DMS53 treated with DMSO at 0.1 percent for 48 hours (cell line): Measurements from ENCODE around the gene UBASH3A.

Experiments used
- DNase-seq: peaks from one replicate; lab custom pipeline; 2025; ENCODE audit not compliant: unreplicated experiment; lab: John Stamatoyannopoulos, UW

Gene UBASH3A

GRCh38 chr21:42374457-42374856, 29.2 kb upstream of the UBASH3A start:
- DNase-seq, result no peak

GRCh38 chr21:42374864-42375499, 28.7 kb upstream of the UBASH3A start:
- DNase-seq, result no peak

GRCh38 chr21:42375506-42375905, 28.2 kb upstream of the UBASH3A start:
- no peak for DNase-seq

- no peak for DNase-seq
Observed at GRCh38 chr21:42375966-42376337, 27.8 kb upstream of the UBASH3A start.

- no peak for DNase-seq
Observed at GRCh38 chr21:42376338-42376982, 27.2 kb upstream of the UBASH3A start.

- no peak for DNase-seq
Observed at GRCh38 chr21:42377211-42377950, 26.3 kb upstream of the UBASH3A start.

DNA sequence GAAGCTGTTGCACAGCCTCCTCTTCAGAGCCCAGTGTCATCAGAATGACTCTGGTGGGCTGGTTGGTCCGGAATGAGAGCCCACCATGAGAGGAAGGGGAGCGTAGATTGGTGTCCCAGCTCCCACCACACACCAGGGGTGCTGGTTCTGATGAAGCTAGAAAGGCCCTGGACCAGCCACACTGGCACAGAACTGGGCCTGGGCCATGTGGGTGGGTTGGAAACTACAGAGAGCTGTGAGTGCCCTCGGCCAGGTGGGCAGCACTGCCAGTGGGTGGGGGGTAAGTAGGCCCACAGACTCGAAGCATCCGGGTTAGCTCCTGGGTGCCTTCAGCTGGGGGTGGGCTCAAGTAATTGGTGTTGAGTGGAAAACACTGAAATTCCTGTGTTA, 25.8 kb upstream of the UBASH3A start:
- no peak for DNase-seq

- no peak for DNase-seq
Observed at GRCh38 chr21:42378418-42378817, 25.3 kb upstream of the UBASH3A start.

DNA sequence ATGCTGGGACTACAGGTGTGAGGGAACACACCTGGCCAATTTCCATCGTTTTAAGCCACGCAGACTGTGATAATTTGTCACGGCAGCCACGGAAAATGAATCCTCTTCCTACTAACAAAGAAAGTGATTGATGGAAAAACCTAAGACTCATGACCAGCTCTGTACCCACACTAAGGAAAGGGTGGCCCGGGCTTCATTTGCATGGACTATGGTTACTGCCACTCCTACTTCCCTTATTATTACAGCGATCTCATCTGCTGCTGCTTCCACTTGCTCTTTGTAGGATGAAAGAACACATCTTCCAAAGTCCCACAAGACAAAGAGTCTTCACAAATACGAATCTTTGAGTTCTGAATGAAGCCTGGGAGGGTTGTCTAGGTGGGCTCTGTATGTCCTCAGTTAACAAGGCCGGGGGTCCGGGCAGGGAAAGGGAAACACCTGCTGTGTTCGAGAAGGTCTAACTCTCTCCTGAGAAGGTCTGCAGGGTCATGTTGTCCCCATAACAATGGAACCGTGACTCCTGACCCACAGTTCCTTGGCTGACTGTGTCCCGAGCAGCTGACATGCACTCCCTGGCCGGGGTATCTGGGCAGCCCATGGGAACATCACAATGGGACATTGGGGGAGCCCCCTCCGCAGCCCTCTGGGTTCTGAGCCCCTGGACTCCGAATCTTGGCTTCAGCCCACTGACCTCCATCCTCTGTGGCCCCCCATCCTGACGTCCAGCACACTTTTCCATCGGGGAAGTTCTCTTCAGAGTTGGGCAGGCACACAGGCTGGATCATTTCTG, 24.1 kb upstream of the UBASH3A start:
- no peak for DNase-seq

GRCh38 chr21:42381347-42381984, 22.2 kb upstream of the UBASH3A start:
- DNase-seq, result peak; percentile 63

- no peak for DNase-seq
Observed at GRCh38 chr21:42382915-42383314, 20.8 kb upstream of the UBASH3A start.

DNA sequence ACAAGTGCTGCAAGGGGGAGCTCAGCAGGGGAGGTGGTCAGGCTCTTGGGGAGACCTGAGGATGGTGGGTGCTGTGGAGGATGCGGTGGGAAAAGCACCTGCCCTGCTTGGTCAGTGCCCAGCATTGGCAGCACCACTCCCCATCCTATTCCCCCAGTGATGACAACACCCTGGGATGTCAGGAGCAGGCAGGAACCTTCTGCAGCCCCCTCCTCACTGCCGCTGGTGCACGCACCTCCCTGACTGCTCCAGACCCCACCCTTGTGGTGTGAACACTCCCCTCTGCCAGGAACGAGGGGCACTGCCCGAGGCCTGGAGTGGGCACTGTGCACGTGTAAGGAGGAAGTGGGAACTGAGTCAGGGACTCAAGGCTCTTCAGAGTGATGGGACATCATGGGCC, 20.4 kb upstream of the UBASH3A start:
- no peak for DNase-seq

GRCh38 chr21:42384156-42384945, 19.4 kb upstream of the UBASH3A start:
- DNase-seq, result peak; percentile 57

GRCh38 chr21:42384989-42385388, 18.7 kb upstream of the UBASH3A start:
- no peak for DNase-seq

- no peak for DNase-seq
Observed at GRCh38 chr21:42385619-42386018, 18.1 kb upstream of the UBASH3A start.

DNA sequence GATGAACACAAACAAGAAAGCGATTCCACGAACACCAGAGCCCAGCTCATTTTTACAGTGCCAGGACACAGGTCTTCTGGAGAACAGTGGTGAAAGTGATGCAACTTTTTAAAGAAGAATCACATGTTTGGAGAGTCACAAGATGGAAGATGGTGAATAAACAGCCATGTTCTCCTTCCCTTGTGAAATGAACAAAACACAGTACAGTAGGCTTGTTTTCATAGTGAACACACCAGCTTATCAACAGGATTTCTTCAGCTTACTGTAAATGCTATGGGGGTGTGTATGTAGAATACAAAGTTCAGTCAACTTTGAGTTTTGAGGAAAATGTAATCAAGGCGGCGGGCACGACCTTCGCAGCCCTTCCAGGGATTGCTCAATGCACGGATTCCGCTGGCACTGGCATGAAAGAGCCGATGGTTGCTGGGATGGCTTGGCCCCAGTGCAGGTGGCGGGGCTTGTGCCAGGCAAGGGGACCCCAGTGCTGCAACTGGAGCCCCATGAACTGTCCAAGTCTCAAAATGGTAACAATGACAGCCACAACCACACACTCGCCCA, 17.6 kb upstream of the UBASH3A start:
- no peak for DNase-seq

GRCh38 chr21:42387164-42387563, 16.5 kb upstream of the UBASH3A start:
- no peak for DNase-seq

- no peak for DNase-seq
Observed at GRCh38 chr21:42387843-42388340, 15.8 kb upstream of the UBASH3A start.

GRCh38 chr21:42388740-42389448, 14.8 kb upstream of the UBASH3A start:
- peak; percentile 11 for DNase-seq
